ENCODE results near the gene NGEF.

NGEF gene

DNA sequence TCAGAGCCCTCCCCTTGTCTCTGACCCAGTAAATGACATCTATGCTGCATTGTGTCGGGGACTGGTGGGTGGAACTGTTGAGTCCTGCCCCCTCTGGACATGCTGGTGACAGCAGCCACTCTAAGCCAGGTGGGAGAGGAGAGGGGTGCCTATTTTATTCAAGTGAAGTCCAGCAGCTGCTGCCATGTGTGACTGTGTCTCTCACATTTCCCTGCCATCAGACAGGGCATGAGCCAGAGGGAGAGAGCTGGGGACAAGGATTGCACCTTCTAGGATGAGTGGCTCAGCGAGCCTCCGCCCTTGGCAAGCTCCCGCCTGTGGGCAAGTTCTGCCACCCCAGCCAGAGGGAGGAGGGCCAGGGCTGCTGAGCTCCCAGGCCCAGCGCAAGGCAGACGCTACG lies 13.7 kb downstream of the NGEF start:
- no peak overlapping the region for H3K9ac ChIP-seq (ENCODE audit: low read length)
- peaks cover 6% of the 10 kb centered on the region for H3K4me1 ChIP-seq (ENCODE audit: control insufficient read depth, insufficient read depth, low read length)
- no peaks in the 10 kb centered on the region for H3K27me3 ChIP-seq (ENCODE audit: control insufficient read depth, insufficient read depth, low read length)
- no peak overlapping the region for H3K4me3 ChIP-seq (ENCODE audit: low read length)
- no peaks in the 10 kb centered on the region for H3K36me3 ChIP-seq (ENCODE audit: control insufficient read depth, insufficient read depth, low read length)
- no peaks in the 10 kb centered on the region for H3K9me3 ChIP-seq (ENCODE audit: control insufficient read depth, low read length)

DNA sequence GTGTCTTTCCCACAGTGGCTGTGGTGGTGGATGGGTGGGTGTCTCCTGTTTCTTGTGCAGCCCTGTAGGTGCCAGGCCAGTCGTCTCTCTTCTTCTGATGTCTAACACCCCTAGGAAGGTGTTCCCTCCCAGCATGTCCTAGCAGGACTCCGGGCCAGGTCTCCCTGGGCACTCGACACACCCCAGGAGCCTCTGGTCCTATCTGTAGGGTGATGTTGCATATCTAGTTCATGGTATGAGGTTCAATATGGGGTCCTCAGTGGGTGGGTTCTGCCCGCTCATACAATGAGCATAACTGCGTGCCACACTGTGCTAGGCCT lies 14.4 kb downstream of the NGEF start:
- peaks cover 6% of the 10 kb centered on the region for H3K4me1 ChIP-seq (ENCODE audit: control insufficient read depth, insufficient read depth, low read length)
- H3K9me3 ChIP-seq (ENCODE audit: control insufficient read depth, low read length) = no peaks in the 10 kb centered on the region

DNA sequence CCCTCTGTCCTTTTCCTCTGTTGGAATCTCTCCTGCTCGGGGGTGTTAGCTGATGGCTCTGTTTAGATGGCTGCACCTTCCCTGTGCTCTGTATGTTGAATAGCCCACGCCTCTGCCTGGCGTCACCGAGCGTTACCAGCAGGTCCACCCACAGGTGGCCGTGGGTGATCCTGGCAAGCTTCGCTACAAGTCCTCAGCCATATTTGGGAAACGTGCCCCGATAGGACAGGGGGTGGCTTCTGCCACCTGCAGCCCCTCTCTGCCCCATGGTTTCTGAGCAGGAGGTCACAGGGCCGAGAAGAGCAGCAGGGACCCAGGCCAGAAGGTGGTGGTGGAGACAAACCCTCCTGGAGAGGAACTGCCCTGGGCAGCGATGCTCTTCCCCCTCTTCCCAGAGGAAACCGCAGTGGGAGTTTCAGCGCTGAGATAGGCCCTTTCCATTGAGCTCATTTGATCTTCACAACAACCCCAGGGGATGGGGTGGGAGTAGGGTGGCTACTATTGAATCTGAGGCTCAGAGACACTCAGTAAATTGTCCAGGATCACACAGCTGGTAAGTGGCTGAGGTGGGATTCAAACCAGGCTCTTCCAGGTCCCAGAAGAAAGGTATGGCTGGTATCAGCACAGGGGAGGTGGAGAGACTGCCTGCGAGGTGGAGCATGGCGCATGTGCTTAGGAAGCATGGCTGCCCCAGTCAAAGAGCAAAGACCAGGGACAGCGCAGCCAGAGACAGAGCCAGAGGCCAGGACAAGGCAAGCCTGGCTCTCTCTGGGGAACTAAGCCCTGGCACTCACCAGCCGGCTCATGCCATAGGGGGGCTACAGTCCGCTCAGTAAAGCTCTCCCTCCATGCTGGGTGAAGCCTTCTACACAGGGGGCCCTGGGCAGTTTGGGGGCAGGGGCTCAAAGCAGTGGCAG lies 15.0 kb downstream of the NGEF start:
- no peak overlapping the region for H3K9ac ChIP-seq (ENCODE audit: low read length)
- H3K27me3 ChIP-seq (ENCODE audit: control insufficient read depth, insufficient read depth, low read length) = no peaks in the 10 kb centered on the region
- H3K4me1 ChIP-seq (ENCODE audit: control insufficient read depth, insufficient read depth, low read length) = peaks cover 6% of the 10 kb centered on the region
- no peaks in the 10 kb centered on the region for H3K9me3 ChIP-seq (ENCODE audit: control insufficient read depth, low read length)
- H3K36me3 ChIP-seq (ENCODE audit: control insufficient read depth, insufficient read depth, low read length) = no peaks in the 10 kb centered on the region
- no peak overlapping the region for H3K4me3 ChIP-seq (ENCODE audit: low read length)

More for the DNA sequence above, 14.4 kb downstream of the NGEF start:
- Histone ChIP-seq H3K27me3 (ENCODE audit: control insufficient read depth, insufficient read depth, low read length) (no peaks in the 10 kb centered on the region), H3K4me3 (ENCODE audit: low read length) (no peak overlapping the region), H3K9ac (ENCODE audit: low read length) (no peak overlapping the region), H3K36me3 (ENCODE audit: control insufficient read depth, insufficient read depth, low read length) (no peaks in the 10 kb centered on the region)

DNA sequence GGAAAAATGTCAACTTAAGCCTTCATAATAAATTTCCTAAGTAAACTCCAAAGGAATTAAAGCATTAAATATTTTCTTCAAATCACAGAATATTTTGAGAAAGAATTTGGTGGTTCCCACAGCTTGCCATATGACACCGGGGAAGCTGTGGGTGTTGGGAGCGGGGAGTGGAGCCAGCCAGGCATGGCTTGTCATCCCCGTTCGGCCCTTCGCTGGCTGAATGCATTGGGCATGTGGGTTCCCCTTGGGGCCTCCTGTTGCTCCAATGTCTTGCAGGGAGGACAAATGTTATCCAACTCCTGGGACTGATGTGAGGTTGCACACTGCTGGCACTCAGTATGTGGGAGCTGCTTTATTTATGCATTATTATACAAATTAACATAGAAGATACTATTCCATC lies 18.6 kb downstream of the NGEF start:
- Histone ChIP-seq H3K27me3 (ENCODE audit: control insufficient read depth, insufficient read depth, low read length) (no peaks in the 10 kb centered on the region), H3K9ac (ENCODE audit: low read length) (no peak overlapping the region), H3K4me1 (ENCODE audit: control insufficient read depth, insufficient read depth, low read length) (peaks cover 2% of the 10 kb centered on the region), H3K9me3 (ENCODE audit: control insufficient read depth, low read length) (no peaks in the 10 kb centered on the region), H3K4me3 (ENCODE audit: low read length) (no peak overlapping the region), H3K36me3 (ENCODE audit: control insufficient read depth, insufficient read depth, low read length) (no peaks in the 10 kb centered on the region)

GRCh38 chr2:232993231-232993821 lies 19.7 kb downstream of the NGEF start:
- Histone ChIP-seq H3K9me3 (ENCODE audit: control insufficient read depth, low read length) (no peaks in the 10 kb centered on the region), H3K36me3 (ENCODE audit: control insufficient read depth, insufficient read depth, low read length) (no peaks in the 10 kb centered on the region), H3K9ac (ENCODE audit: low read length) (no peak overlapping the region), H3K27me3 (ENCODE audit: control insufficient read depth, insufficient read depth, low read length) (no peaks in the 10 kb centered on the region), H3K4me3 (ENCODE audit: low read length) (no peak overlapping the region), H3K4me1 (ENCODE audit: control insufficient read depth, insufficient read depth, low read length) (peaks cover 6% of the 10 kb centered on the region)

- Histone ChIP-seq H3K4me3 (ENCODE audit: low read length) (no peak overlapping the region), H3K9ac (ENCODE audit: low read length) (no peak overlapping the region), H3K36me3 (ENCODE audit: control insufficient read depth, insufficient read depth, low read length) (no peaks in the 10 kb centered on the region), H3K4me1 (ENCODE audit: control insufficient read depth, insufficient read depth, low read length) (peaks cover 30% of the 10 kb centered on the region), H3K27me3 (ENCODE audit: control insufficient read depth, insufficient read depth, low read length) (no peaks in the 10 kb centered on the region), H3K9me3 (ENCODE audit: control insufficient read depth, low read length) (no peaks in the 10 kb centered on the region)
Observed at GRCh38 chr2:232986155-232986554, 26.9 kb downstream of the NGEF start.

GRCh38 chr2:232984451-232985207 lies 28.4 kb downstream of the NGEF start:
- H3K27me3 ChIP-seq (ENCODE audit: control insufficient read depth, insufficient read depth, low read length) = no peaks in the 10 kb centered on the region
- H3K9ac ChIP-seq (ENCODE audit: low read length) = no peak overlapping the region
- no peaks in the 10 kb centered on the region for H3K36me3 ChIP-seq (ENCODE audit: control insufficient read depth, insufficient read depth, low read length)
- H3K4me1 ChIP-seq (ENCODE audit: control insufficient read depth, insufficient read depth, low read length) = peaks cover 42% of the 10 kb centered on the region
- no peaks in the 10 kb centered on the region for H3K9me3 ChIP-seq (ENCODE audit: control insufficient read depth, low read length)
- H3K4me3 ChIP-seq (ENCODE audit: low read length) = no peak overlapping the region

GRCh38 chr2:232983669-232984140 lies 29.4 kb downstream of the NGEF start:
- Histone ChIP-seq H3K9ac (ENCODE audit: low read length) (no peak overlapping the region), H3K27me3 (ENCODE audit: control insufficient read depth, insufficient read depth, low read length) (peaks cover 2% of the 10 kb centered on the region), H3K9me3 (ENCODE audit: control insufficient read depth, low read length) (no peaks in the 10 kb centered on the region)

GRCh38 chr2:232982926-232983668 lies 30.0 kb downstream of the NGEF start:
- H3K9ac ChIP-seq (ENCODE audit: low read length) = no peak overlapping the region
- H3K27me3 ChIP-seq (ENCODE audit: control insufficient read depth, insufficient read depth, low read length) = peaks cover 2% of the 10 kb centered on the region
- peaks cover 34% of the 10 kb centered on the region for H3K4me1 ChIP-seq (ENCODE audit: control insufficient read depth, insufficient read depth, low read length)
- no peaks in the 10 kb centered on the region for H3K9me3 ChIP-seq (ENCODE audit: control insufficient read depth, low read length)
- no peaks in the 10 kb centered on the region for H3K36me3 ChIP-seq (ENCODE audit: control insufficient read depth, insufficient read depth, low read length)
- no peak overlapping the region for H3K4me3 ChIP-seq (ENCODE audit: low read length)

More at GRCh38 chr2:232983669-232984140, 29.4 kb downstream of the NGEF start:
- H3K4me3 ChIP-seq (ENCODE audit: low read length) = no peak overlapping the region
- H3K36me3 ChIP-seq (ENCODE audit: control insufficient read depth, insufficient read depth, low read length) = no peaks in the 10 kb centered on the region
- peaks cover 40% of the 10 kb centered on the region for H3K4me1 ChIP-seq (ENCODE audit: control insufficient read depth, insufficient read depth, low read length)

DNA sequence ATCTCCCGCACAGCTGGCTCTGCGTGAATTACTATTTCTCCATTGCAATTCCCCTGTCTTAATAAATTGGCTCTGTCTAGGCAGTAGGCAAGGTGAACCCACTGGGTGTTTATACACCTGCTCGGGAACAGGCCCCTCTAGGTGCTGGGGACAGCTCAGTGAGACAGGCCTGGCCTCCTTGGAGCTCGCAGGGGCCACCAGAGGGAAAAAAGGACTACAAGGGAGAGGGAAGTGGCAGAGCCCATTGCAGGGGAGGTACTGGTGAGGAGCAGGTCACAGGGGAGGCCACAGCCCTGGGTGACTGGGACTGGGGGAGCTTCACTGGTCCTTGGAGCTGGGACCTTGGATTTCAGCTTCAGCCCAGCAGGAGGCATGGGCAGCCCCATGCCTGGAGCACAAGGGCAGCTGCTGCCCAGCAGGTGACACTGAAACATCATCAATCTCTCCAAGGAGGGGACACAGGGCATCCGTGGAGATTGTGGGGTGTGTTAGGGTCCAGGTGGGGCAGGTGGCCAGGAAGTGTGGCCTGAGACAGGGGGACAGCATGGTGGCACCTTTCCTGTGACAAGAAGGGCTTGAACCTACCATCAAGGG lies 31.2 kb downstream of the NGEF start:
- peaks cover 23% of the 10 kb centered on the region for H3K4me1 ChIP-seq (ENCODE audit: control insufficient read depth, insufficient read depth, low read length)
- H3K9ac ChIP-seq (ENCODE audit: low read length) = no peak overlapping the region
- no peaks in the 10 kb centered on the region for H3K9me3 ChIP-seq (ENCODE audit: control insufficient read depth, low read length)
- H3K36me3 ChIP-seq (ENCODE audit: control insufficient read depth, insufficient read depth, low read length) = no peaks in the 10 kb centered on the region
- H3K4me3 ChIP-seq (ENCODE audit: low read length) = no peak overlapping the region
- H3K27me3 ChIP-seq (ENCODE audit: control insufficient read depth, insufficient read depth, low read length) = peaks cover 2% of the 10 kb centered on the region

- no peaks in the 10 kb centered on the region for H3K9me3 ChIP-seq (ENCODE audit: control insufficient read depth, low read length)
- no peaks in the 10 kb centered on the region for H3K36me3 ChIP-seq (ENCODE audit: control insufficient read depth, insufficient read depth, low read length)
- peaks cover 2% of the 10 kb centered on the region for H3K27me3 ChIP-seq (ENCODE audit: control insufficient read depth, insufficient read depth, low read length)
- H3K4me1 ChIP-seq (ENCODE audit: control insufficient read depth, insufficient read depth, low read length) = peaks cover 23% of the 10 kb centered on the region
- H3K9ac ChIP-seq (ENCODE audit: low read length) = no peak overlapping the region
- no peak overlapping the region for H3K4me3 ChIP-seq (ENCODE audit: low read length)
Observed at GRCh38 chr2:232981356-232981755, 31.7 kb downstream of the NGEF start.

Measured in mucosa of stomach (tissue), 1 donor.